Glutamatergic neuron (in vitro differentiated cells): ENCODE results near the gene SEMA3F. TPM values are rescaled to one million over a fixed set of nuclear protein-coding genes. Genes with fewer than 3 reads are reported as not detected.
A peak's percentile ranks its signal among the peaks of the same experiment; 100 is the strongest.

ENCODE experiments used
- DNase-seq: peaks from one replicate; pipeline ENCODE4 v3.0.0; 2022
- H3K27ac Mint-ChIP-seq: one replicate; pipeline ENCODE4 v1.8.0; 2020; ENCODE audit warnings: mild to moderate bottlenecking, mixed read lengths, inconsistent platforms; ENCODE audit not compliant: unreplicated experiment
- H3K27me3 Mint-ChIP-seq: one replicate; pipeline ENCODE4 v1.8.0; 2020; ENCODE audit warnings: mild to moderate bottlenecking, moderate library complexity, mixed read lengths, inconsistent platforms; ENCODE audit not compliant: unreplicated experiment
- H3K36me3 Mint-ChIP-seq: one replicate; pipeline ENCODE4 v1.8.0; 2020; ENCODE audit warnings: mild to moderate bottlenecking, mixed read lengths, inconsistent platforms; ENCODE audit not compliant: unreplicated experiment
- H3K4me1 Mint-ChIP-seq: one replicate; pipeline ENCODE4 v1.8.0; 2020; ENCODE audit warnings: mild to moderate bottlenecking, low read depth, mixed read lengths, inconsistent platforms; ENCODE audit not compliant: unreplicated experiment
- H3K4me3 Mint-ChIP-seq: one replicate; pipeline ENCODE4 v1.8.0; 2020; ENCODE audit warnings: mild to moderate bottlenecking, mixed read lengths, inconsistent platforms; ENCODE audit not compliant: unreplicated experiment
- H3K9me3 Mint-ChIP-seq: one replicate; pipeline ENCODE4 v1.8.0; 2020; ENCODE audit warnings: mild to moderate bottlenecking, moderate library complexity, mixed read lengths, inconsistent platforms; ENCODE audit not compliant: unreplicated experiment
- CTCF ChIP-seq: fragments of 200-600 bp; sonication (generic); IDR thresholded peaks from one replicate; pipeline ENCODE4 v1.5.0; 2021; ENCODE audit not compliant: partially characterized antibody, unreplicated experiment
- total RNA-seq: library from RNA; stranded (reverse); fragmentation: NEBNext Ultra II Directional; extraction: Animal tissue kit (Norgen Biotek cat#: 25700); gene quantifications from one replicate; pipeline ENCODE4 v1.2.1, GENCODE V29; 2021; ENCODE audit not compliant: unreplicated experiment

Gene SEMA3F
- total RNA-seq, 1 donor from 2014 or later = 41.2 TPM

- Mint-ChIP-seq H3K27ac (no peak overlapping the region), H3K36me3 (no peaks in the 10 kb centered on the region), H3K4me3 (no peak overlapping the region), H3K27me3 (peaks cover 9% of the 10 kb centered on the region), H3K4me1 (no peaks in the 10 kb centered on the region), H3K9me3 (peaks cover 2% of the 10 kb centered on the region)
- peak; percentile 77 for TF ChIP-seq CTCF
- DNase-seq = peak; percentile 68
Observed at GRCh38 chr3:50194128-50194902, 39.2 kb downstream of the SEMA3F start.

- DNase-seq = no peak
- Mint-ChIP-seq H3K4me3 (no peak overlapping the region), H3K4me1 (no peaks in the 10 kb centered on the region), H3K27ac (no peak overlapping the region), H3K27me3 (peaks cover 9% of the 10 kb centered on the region), H3K9me3 (peaks cover 2% of the 10 kb centered on the region), H3K36me3 (no peaks in the 10 kb centered on the region)
- no peak for TF ChIP-seq CTCF
Observed at GRCh38 chr3:50194903-50195500, 39.9 kb downstream of the SEMA3F start.

- no peak overlapping the region for H3K27ac Mint-ChIP-seq
- H3K9me3 Mint-ChIP-seq = peaks cover 4% of the 10 kb centered on the region
- no peak for TF ChIP-seq CTCF
Observed at GRCh38 chr3:50195501-50196252, 40.6 kb downstream of the SEMA3F start.

GRCh38 chr3:50196253-50196801 is 41.2 kb downstream of the SEMA3F start:
- Mint-ChIP-seq H3K27ac (no peak overlapping the region), H3K27me3 (peaks cover 11% of the 10 kb centered on the region)

More at GRCh38 chr3:50195501-50196252, 40.6 kb downstream of the SEMA3F start:
- DNase-seq = no peak
- H3K27me3 Mint-ChIP-seq = peaks cover 9% of the 10 kb centered on the region
- H3K36me3 Mint-ChIP-seq = no peaks in the 10 kb centered on the region
- no peaks in the 10 kb centered on the region for H3K4me1 Mint-ChIP-seq
- H3K4me3 Mint-ChIP-seq = no peak overlapping the region

More at GRCh38 chr3:50196253-50196801, 41.2 kb downstream of the SEMA3F start:
- Mint-ChIP-seq H3K4me3 (no peak overlapping the region), H3K9me3 (peaks cover 4% of the 10 kb centered on the region), H3K4me1 (no peaks in the 10 kb centered on the region), H3K36me3 (no peaks in the 10 kb centered on the region)
- TF ChIP-seq CTCF = no peak
- DNase-seq = no peak
